GM18951 (cell line): ENCODE measurements around the gene GPR142.

Experiments used
- POLR2A ChIP-seq: IDR thresholded peaks from 4 replicates; pipeline ENCODE4 v1.6.1; 2011; ENCODE audit warnings: mild to moderate bottlenecking; ENCODE audit not compliant: insufficient read length, insufficient read depth; ENCODE audit errors: extremely low read depth
- in situ Hi-C: fragments of 300-500 bp; cut with MboI; formaldehyde crosslinking; loops from one replicate; pipeline ENCODE4 v1.12.0; 2022; ENCODE audit warnings: low sequenced_read_pairs, mixed read lengths, inconsistent platforms; ENCODE audit not compliant: unreplicated experiment

Gene GPR142

GRCh38 chr17:74380959-74381808 is 13.9 kb downstream of the GPR142 start:
- in situ Hi-C loops = no loop called here

GRCh38 chr17:74383141-74383540 is 15.8 kb downstream of the GPR142 start:
- TF ChIP-seq POLR2A = no peak
- in situ Hi-C loops = no loop called here

More at GRCh38 chr17:74380959-74381808, 13.9 kb downstream of the GPR142 start:
- TF ChIP-seq POLR2A = no peak

GRCh38 chr17:74385201-74385600 is 17.9 kb downstream of the GPR142 start:
- in situ Hi-C loops = no loop called here
- TF ChIP-seq POLR2A = no peak

- in situ Hi-C loops = no loop called here
Measured at GRCh38 chr17:74386386-74386785, 19.1 kb downstream of the GPR142 start.

GRCh38 chr17:74387365-74388218 is 20.3 kb downstream of the GPR142 start:
- in situ Hi-C loops = no loop called here
- no peak for TF ChIP-seq POLR2A

More at GRCh38 chr17:74386386-74386785, 19.1 kb downstream of the GPR142 start:
- TF ChIP-seq POLR2A = no peak

GRCh38 chr17:74389084-74389753 is 21.9 kb downstream of the GPR142 start:
- in situ Hi-C loops = no loop called here

GRCh38 chr17:74389937-74390679 is 22.8 kb downstream of the GPR142 start:
- TF ChIP-seq POLR2A = no peak
- in situ Hi-C loops = no loop called here

More at GRCh38 chr17:74389084-74389753, 21.9 kb downstream of the GPR142 start:
- TF ChIP-seq POLR2A = no peak

GRCh38 chr17:74390680-74391653 is 23.7 kb downstream of the GPR142 start:
- TF ChIP-seq POLR2A = no peak
- in situ Hi-C loops = no loop called here

GRCh38 chr17:74391771-74392170 is 24.5 kb downstream of the GPR142 start:
- no peak for TF ChIP-seq POLR2A
- in situ Hi-C loops = no loop called here

- in situ Hi-C loops = no loop called here
Measured at GRCh38 chr17:74392848-74393247, 25.5 kb downstream of the GPR142 start.

GRCh38 chr17:74393346-74393942 is 26.1 kb downstream of the GPR142 start:
- no peak for TF ChIP-seq POLR2A
- in situ Hi-C loops = no loop called here

More at GRCh38 chr17:74392848-74393247, 25.5 kb downstream of the GPR142 start:
- no peak for TF ChIP-seq POLR2A
